Astrocyte of the hippocampus (primary cell): ENCODE data around the gene BTBD9.
A peak's percentile ranks its signal among the peaks of the same experiment; 100 is the strongest.

Experiments used
- DNase-seq: peaks from one replicate; pipeline ENCODE4 v3.0.0; 2011; ENCODE audit warnings: low read depth, low spot score

Gene BTBD9

GRCh38 chr6:38599261-38599660 is 40.5 kb downstream of the BTBD9 start:
- DNase-seq: no peak

GRCh38 chr6:38593998-38594665 is 45.6 kb downstream of the BTBD9 start:
- DNase-seq: no peak

- DNase-seq: no peak
Measured at GRCh38 chr6:38593409-38593808, 46.3 kb downstream of the BTBD9 start.

GRCh38 chr6:38591439-38591838 is 48.3 kb downstream of the BTBD9 start:
- DNase-seq: no peak

- DNase-seq: no peak
Measured at GRCh38 chr6:38589367-38589720, 50.4 kb downstream of the BTBD9 start.

GRCh38 chr6:38588631-38589366 is 50.9 kb downstream of the BTBD9 start:
- no peak for DNase-seq

- no peak for DNase-seq
Measured at GRCh38 chr6:38587766-38588362, 51.9 kb downstream of the BTBD9 start.

GRCh38 chr6:38586992-38587391 is 52.7 kb downstream of the BTBD9 start:
- no peak for DNase-seq

GRCh38 chr6:38584731-38585130 is 55.0 kb downstream of the BTBD9 start:
- peak; percentile 67 for DNase-seq

- DNase-seq: no peak
Measured at GRCh38 chr6:38583523-38583922, 56.2 kb downstream of the BTBD9 start.

- no peak for DNase-seq
Measured at GRCh38 chr6:38580030-38580429, 59.7 kb downstream of the BTBD9 start.

- DNase-seq: no peak
Measured at GRCh38 chr6:38579010-38579628, 60.6 kb downstream of the BTBD9 start.

GRCh38 chr6:38578075-38578474 is 61.7 kb downstream of the BTBD9 start:
- no peak for DNase-seq

- no peak for DNase-seq
Measured at GRCh38 chr6:38577492-38577891, 62.2 kb downstream of the BTBD9 start.

- no peak for DNase-seq
Measured at GRCh38 chr6:38573801-38574395, 65.8 kb downstream of the BTBD9 start.

- DNase-seq: no peak
Measured at GRCh38 chr6:38572186-38572813, 67.4 kb downstream of the BTBD9 start.

GRCh38 chr6:38571721-38572120 is 68.0 kb downstream of the BTBD9 start:
- DNase-seq: no peak

GRCh38 chr6:38570750-38571149 is 69.0 kb downstream of the BTBD9 start:
- peak; percentile 42 for DNase-seq

- peak; percentile 80 for DNase-seq
Measured at GRCh38 chr6:38567436-38567835, 72.3 kb downstream of the BTBD9 start.

- DNase-seq: no peak
Measured at GRCh38 chr6:38566295-38567030, 73.3 kb downstream of the BTBD9 start.

- DNase-seq: no peak
Measured at GRCh38 chr6:38564301-38564700, 75.4 kb downstream of the BTBD9 start.
